ENCODE results near the gene MYO7A.

The MYO7A gene

DNA sequence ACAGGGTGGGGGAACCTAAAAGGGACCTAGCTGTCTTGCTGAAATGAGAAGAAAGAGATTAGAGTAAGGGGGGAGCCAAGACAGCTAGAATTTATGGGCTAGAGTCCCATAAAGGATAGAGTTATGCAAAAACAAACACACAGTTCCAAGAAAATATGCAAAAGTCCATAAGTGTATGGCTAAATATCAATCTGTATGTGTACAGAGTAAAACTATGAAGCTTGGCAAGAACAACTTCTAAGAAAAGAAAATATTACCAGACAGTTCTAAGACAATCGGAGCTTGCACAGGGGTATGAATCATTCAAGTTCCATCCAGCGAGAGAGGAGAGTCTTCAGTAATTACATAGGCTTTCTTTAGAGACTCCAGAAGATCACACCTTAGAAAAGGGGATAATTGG, 131.6 kb downstream of the MYO7A start:
- peaks cover 7% of the 10 kb centered on the region for H3K4me1 Mint-ChIP-seq

DNA sequence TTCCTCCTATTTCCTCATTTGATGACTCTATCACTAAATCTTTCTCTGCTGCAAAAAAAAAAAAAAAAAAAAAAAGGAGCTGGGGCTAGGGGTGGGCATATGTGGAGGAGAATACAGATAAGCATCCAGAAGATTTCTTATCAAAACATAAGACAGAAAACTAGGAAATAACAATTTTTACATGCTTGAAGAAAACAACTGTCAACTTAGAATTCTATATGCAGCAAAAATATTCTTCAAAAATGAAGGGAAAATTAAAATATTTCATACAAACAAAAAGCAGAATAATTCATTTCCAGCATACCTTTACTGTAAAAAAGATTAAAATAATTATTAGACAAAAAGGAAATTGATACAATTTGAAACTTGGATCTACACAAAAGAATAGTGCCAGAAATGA, 134.8 kb downstream of the MYO7A start:
- Mint-ChIP-seq H3K9me3 (peaks cover 39% of the 10 kb centered on the region), H3K4me1 (peaks cover 7% of the 10 kb centered on the region), H3K27me3 (ENCODE audit: low read depth) (no peaks in the 10 kb centered on the region), H3K36me3 (ENCODE audit: low read depth) (no peaks in the 10 kb centered on the region), H3K4me3 (no peak overlapping the region), H3K27ac (no peak overlapping the region)
- TF ChIP-seq, protein P1, sequence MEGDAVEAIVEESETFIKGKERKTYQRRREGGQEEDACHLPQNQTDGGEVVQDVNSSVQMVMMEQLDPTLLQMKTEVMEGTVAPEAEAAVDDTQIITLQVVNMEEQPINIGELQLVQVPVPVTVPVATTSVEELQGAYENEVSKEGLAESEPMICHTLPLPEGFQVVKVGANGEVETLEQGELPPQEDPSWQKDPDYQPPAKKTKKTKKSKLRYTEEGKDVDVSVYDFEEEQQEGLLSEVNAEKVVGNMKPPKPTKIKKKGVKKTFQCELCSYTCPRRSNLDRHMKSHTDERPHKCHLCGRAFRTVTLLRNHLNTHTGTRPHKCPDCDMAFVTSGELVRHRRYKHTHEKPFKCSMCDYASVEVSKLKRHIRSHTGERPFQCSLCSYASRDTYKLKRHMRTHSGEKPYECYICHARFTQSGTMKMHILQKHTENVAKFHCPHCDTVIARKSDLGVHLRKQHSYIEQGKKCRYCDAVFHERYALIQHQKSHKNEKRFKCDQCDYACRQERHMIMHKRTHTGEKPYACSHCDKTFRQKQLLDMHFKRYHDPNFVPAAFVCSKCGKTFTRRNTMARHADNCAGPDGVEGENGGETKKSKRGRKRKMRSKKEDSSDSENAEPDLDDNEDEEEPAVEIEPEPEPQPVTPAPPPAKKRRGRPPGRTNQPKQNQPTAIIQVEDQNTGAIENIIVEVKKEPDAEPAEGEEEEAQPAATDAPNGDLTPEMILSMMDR (IDR thresholded peaks at IDR 0.05; ENCODE audit: unreplicated experiment in 3 of 3): no peak

More for the DNA sequence above, 131.6 kb downstream of the MYO7A start:
- Mint-ChIP-seq H3K9me3 (peaks cover 35% of the 10 kb centered on the region), H3K36me3 (ENCODE audit: low read depth) (no peaks in the 10 kb centered on the region), H3K4me3 (no peak overlapping the region), H3K27me3 (ENCODE audit: low read depth) (no peaks in the 10 kb centered on the region), H3K27ac (no peak overlapping the region)
- TF ChIP-seq, protein P1 (IDR thresholded peaks at IDR 0.05; ENCODE audit: unreplicated experiment in 3 of 3): no peak
